OCI-LY1 (cell line): Measurements from ENCODE around the gene POU2F1.

Source experiments
- H2AFZ ChIP-seq: fragments of 200-600 bp; sonication (generic), shearing (Covaris generic); 2 replicates; pipeline ENCODE4 v1.6.0; 2014; ENCODE audit warnings: antibody characterized with exemption, mild to moderate bottlenecking, low read length
- H3F3A ChIP-seq: fragments of 200-600 bp; sonication (generic), shearing (Covaris generic); 2 replicates; pipeline ENCODE4 v1.6.0; 2014; ENCODE audit warnings: mild to moderate bottlenecking, antibody characterized with exemption, low read length, moderate library complexity; ENCODE audit not compliant: insufficient read depth
- H3K27ac ChIP-seq: fragments of 200-600 bp; sonication (generic); 2 replicates; pipeline ENCODE4 v1.5.1; 2014; ENCODE audit warnings: low read length, mixed run types, mild to moderate bottlenecking, low read depth; ENCODE audit not compliant: poor library complexity, severe bottlenecking
- H3K27me3 ChIP-seq: fragments of 200-600 bp; sonication (generic); 2 replicates; pipeline ENCODE4 v1.6.0; 2014; ENCODE audit warnings: antibody characterized with exemption, mild to moderate bottlenecking, low read length, moderate library complexity; ENCODE audit not compliant: insufficient read depth
- H3K36me3 ChIP-seq: fragments of 200-600 bp; sonication (generic); 2 replicates; pipeline ENCODE4 v1.6.1; 2014; ENCODE audit warnings: mild to moderate bottlenecking, antibody characterized with exemption, low read length, moderate library complexity, mixed read lengths; ENCODE audit not compliant: insufficient read depth
- H3K4me1 ChIP-seq: fragments of 200-600 bp; sonication (generic); 2 replicates; pipeline ENCODE4 v1.5.1; 2014; ENCODE audit warnings: mild to moderate bottlenecking, low read length, moderate library complexity; ENCODE audit not compliant: insufficient read depth, severe bottlenecking
- H3K4me2 ChIP-seq: fragments of 200-600 bp; sonication (generic), shearing (Covaris generic); 2 replicates; pipeline ENCODE4 v1.6.1; 2014; ENCODE audit warnings: low read length
- H3K4me3 ChIP-seq: fragments of 200-600 bp; sonication (generic); 2 replicates; pipeline ENCODE4 v1.5.1; 2014; ENCODE audit warnings: low read length, low read depth, mild to moderate bottlenecking, mixed read lengths; ENCODE audit not compliant: poor library complexity, severe bottlenecking
- H3K79me2 ChIP-seq: fragments of 200-600 bp; shearing (Covaris generic); 2 replicates; pipeline ENCODE4 v1.6.1; 2016; ENCODE audit warnings: mixed run types, low read length, mixed read lengths; ENCODE audit not compliant: insufficient read depth
- H3K9ac ChIP-seq: fragments of 200-600 bp; sonication (generic), shearing (Covaris generic); 2 replicates; pipeline ENCODE4 v1.6.1; 2014; ENCODE audit warnings: mild to moderate bottlenecking, low read length, mixed read lengths
- H3K9me2 ChIP-seq: fragments of 200-600 bp; sonication (generic), shearing (Covaris generic); 2 replicates; pipeline ENCODE4 v1.6.1; 2014; ENCODE audit warnings: low read depth, mild to moderate bottlenecking, low read length, mixed read lengths
- H3K9me3 ChIP-seq: fragments of 200-600 bp; shearing (Covaris generic); 2 replicates; pipeline ENCODE4 v1.6.1; 2014; ENCODE audit warnings: low read length, mixed read lengths
- H4K20me1 ChIP-seq: fragments of 200-600 bp; sonication (generic), shearing (Covaris generic); 2 replicates; pipeline ENCODE4 v1.6.0; 2016; ENCODE audit warnings: mild to moderate bottlenecking, low read length; ENCODE audit not compliant: insufficient read depth
- EZH2 ChIP-seq: fragments of 200-600 bp; sonication (generic), shearing (Covaris generic); IDR thresholded peaks from 2 replicates; pipeline ENCODE4 v1.8.0; 2017; ENCODE audit warnings: borderline replicate concordance, mixed run types, mild to moderate bottlenecking, antibody characterized with exemption, low read length, moderate library complexity, mixed read lengths
- TF ChIP-seq, protein P1 (sequence below): fragments of 200-600 bp; sonication (generic), shearing (Covaris generic); IDR thresholded peaks from 2 replicates; pipeline ENCODE4 v1.5.1; 2017; ENCODE audit warnings: mild to moderate bottlenecking, antibody characterized with exemption, low read length, moderate library complexity, mixed read lengths

POU2F1 gene

GRCh38 chr1:167184081-167184480, 36.6 kb upstream of the POU2F1 start:
- Histone ChIP-seq H2AFZ (no peak overlapping the region), H3K4me3 (no peak overlapping the region), H3K36me3 (no peaks in the 10 kb centered on the region), H4K20me1 (no peaks in the 10 kb centered on the region), H3K27ac (no peak overlapping the region), H3K4me2 (no peak overlapping the region), H3K9me3 (no peaks in the 10 kb centered on the region), H3K4me1 (no peaks in the 10 kb centered on the region), H3K9ac (no peak overlapping the region), H3K9me2 (no peaks in the 10 kb centered on the region), H3K79me2 (no peaks in the 10 kb centered on the region), H3F3A (no peaks in the 10 kb centered on the region), H3K27me3 (no peaks in the 10 kb centered on the region; the same call in 1 of the 2 replicates)
- TF ChIP-seq, protein P1, sequence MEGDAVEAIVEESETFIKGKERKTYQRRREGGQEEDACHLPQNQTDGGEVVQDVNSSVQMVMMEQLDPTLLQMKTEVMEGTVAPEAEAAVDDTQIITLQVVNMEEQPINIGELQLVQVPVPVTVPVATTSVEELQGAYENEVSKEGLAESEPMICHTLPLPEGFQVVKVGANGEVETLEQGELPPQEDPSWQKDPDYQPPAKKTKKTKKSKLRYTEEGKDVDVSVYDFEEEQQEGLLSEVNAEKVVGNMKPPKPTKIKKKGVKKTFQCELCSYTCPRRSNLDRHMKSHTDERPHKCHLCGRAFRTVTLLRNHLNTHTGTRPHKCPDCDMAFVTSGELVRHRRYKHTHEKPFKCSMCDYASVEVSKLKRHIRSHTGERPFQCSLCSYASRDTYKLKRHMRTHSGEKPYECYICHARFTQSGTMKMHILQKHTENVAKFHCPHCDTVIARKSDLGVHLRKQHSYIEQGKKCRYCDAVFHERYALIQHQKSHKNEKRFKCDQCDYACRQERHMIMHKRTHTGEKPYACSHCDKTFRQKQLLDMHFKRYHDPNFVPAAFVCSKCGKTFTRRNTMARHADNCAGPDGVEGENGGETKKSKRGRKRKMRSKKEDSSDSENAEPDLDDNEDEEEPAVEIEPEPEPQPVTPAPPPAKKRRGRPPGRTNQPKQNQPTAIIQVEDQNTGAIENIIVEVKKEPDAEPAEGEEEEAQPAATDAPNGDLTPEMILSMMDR: no peak
- TF ChIP-seq EZH2: no peak

- no peak for TF ChIP-seq EZH2
- TF ChIP-seq, protein P1: no peak
- H3K9me2 ChIP-seq: no peaks in the 10 kb centered on the region
- no peaks in the 10 kb centered on the region for H3K9me3 ChIP-seq
- no peaks in the 10 kb centered on the region for H3K4me1 ChIP-seq
- no peak overlapping the region for H3K4me2 ChIP-seq
- H3F3A ChIP-seq: no peaks in the 10 kb centered on the region
- no peaks in the 10 kb centered on the region for H3K27me3 ChIP-seq
- no peak overlapping the region for H2AFZ ChIP-seq
- H3K27ac ChIP-seq: no peak overlapping the region
- no peaks in the 10 kb centered on the region for H3K36me3 ChIP-seq
- H4K20me1 ChIP-seq: no peaks in the 10 kb centered on the region
- H3K9ac ChIP-seq: no peak overlapping the region
- no peaks in the 10 kb centered on the region for H3K79me2 ChIP-seq
- H3K4me3 ChIP-seq: no peak overlapping the region
Measured at GRCh38 chr1:167185062-167185461, 35.6 kb upstream of the POU2F1 start.

GRCh38 chr1:167185974-167186657, 34.6 kb upstream of the POU2F1 start:
- Histone ChIP-seq H3K4me3 (no peak overlapping the region), H3K4me1 (no peaks in the 10 kb centered on the region), H4K20me1 (no peaks in the 10 kb centered on the region), H3K9ac (no peak overlapping the region), H3F3A (no peaks in the 10 kb centered on the region), H3K36me3 (no peaks in the 10 kb centered on the region), H3K4me2 (no peak overlapping the region), H3K79me2 (no peaks in the 10 kb centered on the region), H3K27ac (no peak overlapping the region), H2AFZ (no peak overlapping the region), H3K27me3 (no peaks in the 10 kb centered on the region; the same call in 1 of the 2 replicates), H3K9me2 (no peaks in the 10 kb centered on the region), H3K9me3 (no peaks in the 10 kb centered on the region)
- TF ChIP-seq, protein P1: no peak
- no peak for TF ChIP-seq EZH2
